KOPT-K1 (cell line): Measurements from ENCODE around the gene CDC42BPA.

Experiments used
- H3K27ac ChIP-seq: fragments of 200-600 bp; sonication (generic); 2 replicates; pipeline ENCODE4 v1.5.1; 2016; ENCODE audit warnings: antibody characterized with exemption, mild to moderate bottlenecking, low read depth, low read length; ENCODE audit not compliant: poor library complexity, severe bottlenecking
- H3K36me3 ChIP-seq: fragments of 200-600 bp; sonication (generic); 2 replicates; pipeline ENCODE4 v1.5.1; 2017; ENCODE audit warnings: antibody characterized with exemption, mild to moderate bottlenecking, low read length, moderate library complexity; ENCODE audit not compliant: insufficient read depth
- H3K9me3 ChIP-seq: fragments of 200-600 bp; sonication (generic); 2 replicates; pipeline ENCODE4 v1.5.1; 2017; ENCODE audit warnings: antibody characterized with exemption, low read length, mild to moderate bottlenecking; ENCODE audit not compliant: insufficient read depth, poor library complexity, severe bottlenecking

CDC42BPA gene

GRCh38 chr1:226973898-226974543, 344.3 kb downstream of the CDC42BPA start:
- H3K27ac ChIP-seq, result no peak overlapping the region

GRCh38 chr1:226973371-226973897, 344.9 kb downstream of the CDC42BPA start:
- peaks cover 6% of the 10 kb centered on the region for H3K9me3 ChIP-seq
- no peak overlapping the region for H3K27ac ChIP-seq
- no peaks in the 10 kb centered on the region for H3K36me3 ChIP-seq

More at GRCh38 chr1:226973898-226974543, 344.3 kb downstream of the CDC42BPA start:
- no peaks in the 10 kb centered on the region for H3K36me3 ChIP-seq
- H3K9me3 ChIP-seq, result peaks cover 6% of the 10 kb centered on the region

DNA sequence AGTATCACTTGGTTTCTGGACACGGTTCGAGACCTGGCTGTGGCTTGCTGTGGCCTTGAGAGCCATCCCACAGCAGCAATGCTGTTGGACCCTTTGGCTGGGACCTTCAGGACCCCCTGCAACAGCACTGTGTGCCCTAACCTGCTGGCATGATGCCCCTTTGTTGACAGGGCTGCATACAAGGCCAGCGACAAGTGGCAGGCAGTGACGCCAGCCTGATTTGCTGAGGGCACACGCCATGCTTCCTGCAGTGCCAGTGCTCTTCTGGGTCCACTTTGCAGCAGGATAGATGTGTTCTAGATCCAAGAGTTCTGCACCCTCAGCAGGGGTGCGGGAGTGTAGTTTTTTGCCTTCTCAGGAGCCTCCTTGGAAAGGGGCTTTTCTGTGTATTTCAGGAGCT, 345.4 kb downstream of the CDC42BPA start:
- no peak overlapping the region for H3K27ac ChIP-seq
- no peaks in the 10 kb centered on the region for H3K36me3 ChIP-seq

GRCh38 chr1:226971765-226972164, 346.5 kb downstream of the CDC42BPA start:
- H3K9me3 ChIP-seq, result peaks cover 6% of the 10 kb centered on the region
- H3K36me3 ChIP-seq, result no peaks in the 10 kb centered on the region
- H3K27ac ChIP-seq, result no peak overlapping the region

More for the DNA sequence above, 345.4 kb downstream of the CDC42BPA start:
- peaks cover 6% of the 10 kb centered on the region for H3K9me3 ChIP-seq

DNA sequence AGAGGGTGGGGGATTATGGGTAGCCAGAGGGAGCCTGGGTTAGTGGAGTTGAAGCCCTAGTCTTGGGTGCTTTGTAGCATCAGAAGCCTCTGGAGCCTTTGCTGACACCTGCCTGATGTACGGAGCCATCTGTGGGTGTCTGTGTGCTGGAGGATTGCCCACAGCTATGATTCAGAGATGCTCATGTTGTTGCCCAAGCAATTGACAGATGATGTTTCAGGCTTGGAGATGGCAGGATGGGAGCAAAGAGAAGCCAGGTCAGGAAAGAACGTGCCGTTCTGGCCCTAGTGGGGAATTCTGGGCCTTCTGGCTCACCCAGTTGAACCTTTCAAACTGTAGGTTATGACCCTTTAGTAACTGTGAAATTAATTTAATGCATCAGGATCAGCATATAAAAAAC, 350.6 kb downstream of the CDC42BPA start:
- Histone ChIP-seq H3K9me3 (peaks cover 6% of the 10 kb centered on the region), H3K36me3 (peaks cover 7% of the 10 kb centered on the region; the same call in 1 of the 2 replicates), H3K27ac (no peak overlapping the region)

GRCh38 chr1:226966683-226967082, 351.6 kb downstream of the CDC42BPA start:
- Histone ChIP-seq H3K9me3 (peaks cover 2% of the 10 kb centered on the region), H3K36me3 (peaks cover 7% of the 10 kb centered on the region; the same call in 1 of the 2 replicates)

GRCh38 chr1:226965581-226966440, 352.5 kb downstream of the CDC42BPA start:
- H3K9me3 ChIP-seq, result no peaks in the 10 kb centered on the region
- H3K36me3 ChIP-seq, result peaks cover 7% of the 10 kb centered on the region; the same call in 1 of the 2 replicates
- H3K27ac ChIP-seq, result no peak overlapping the region

More at GRCh38 chr1:226966683-226967082, 351.6 kb downstream of the CDC42BPA start:
- H3K27ac ChIP-seq, result no peak overlapping the region

DNA sequence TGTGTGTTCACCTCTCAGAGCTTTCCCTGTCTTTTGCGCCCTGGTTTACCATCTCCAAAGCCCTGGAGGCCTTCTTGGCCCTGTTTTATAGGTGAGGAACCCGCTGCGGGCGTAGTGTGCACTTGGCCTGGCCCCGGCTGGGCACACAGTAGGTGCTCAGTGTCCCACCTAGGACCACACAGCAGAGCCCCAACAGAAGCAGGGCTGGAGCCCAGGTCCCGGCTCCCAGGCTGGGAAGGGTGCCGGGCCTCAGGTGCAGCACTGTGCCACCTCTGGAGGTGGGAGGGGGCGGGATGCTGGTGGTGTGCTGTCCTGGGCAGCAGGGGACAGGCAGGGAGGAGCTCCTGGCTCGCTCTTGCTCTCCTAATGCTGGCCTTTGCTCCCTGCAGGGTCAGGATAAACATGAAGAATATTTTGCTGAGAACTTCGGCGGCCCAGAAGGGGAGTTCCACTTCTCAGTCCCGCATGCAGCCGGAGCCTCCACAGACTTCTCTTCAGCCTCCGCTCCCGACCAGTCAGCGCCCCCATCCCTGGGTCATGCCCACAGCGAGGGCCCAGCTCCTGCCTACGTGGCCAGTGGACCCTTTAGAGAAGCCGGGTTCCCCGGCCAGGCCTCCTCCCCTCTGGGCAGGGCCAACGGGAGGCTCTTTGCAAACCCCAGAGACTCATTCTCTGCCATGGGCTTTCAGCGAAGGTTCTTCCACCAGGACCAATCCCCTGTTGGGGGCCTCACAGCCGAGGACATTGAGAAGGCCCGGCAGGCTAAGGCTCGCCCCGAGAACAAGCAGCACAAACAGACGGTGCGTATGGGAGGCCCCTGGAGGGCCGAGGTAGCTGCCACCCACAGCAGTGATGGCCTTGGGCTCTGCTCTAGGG, 353.4 kb downstream of the CDC42BPA start:
- peaks cover 6% of the 10 kb centered on the region for H3K9me3 ChIP-seq
- H3K27ac ChIP-seq, result no peak overlapping the region
- peaks cover 7% of the 10 kb centered on the region; the same call in 1 of the 2 replicates for H3K36me3 ChIP-seq

DNA sequence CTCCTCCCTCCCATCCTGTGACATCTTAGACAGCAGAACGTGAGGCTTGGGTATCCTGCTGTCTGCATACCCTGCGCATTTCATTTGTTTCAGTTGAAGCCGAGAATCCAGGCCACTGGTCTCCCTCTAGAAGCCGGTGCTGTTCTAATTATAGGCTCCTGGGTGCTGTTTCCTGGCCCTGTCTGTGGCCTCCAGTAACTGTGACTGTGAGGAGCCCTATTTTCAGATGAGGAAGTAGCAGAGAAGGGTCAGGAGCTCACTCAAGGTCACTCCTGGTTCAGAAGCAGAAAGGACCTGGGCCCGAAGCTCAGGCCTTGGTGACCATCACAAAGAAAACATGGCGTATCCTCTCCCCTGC, 354.2 kb downstream of the CDC42BPA start:
- Histone ChIP-seq H3K27ac (no peak overlapping the region), H3K36me3 (peaks cover 7% of the 10 kb centered on the region; the same call in 1 of the 2 replicates), H3K9me3 (peaks cover 14% of the 10 kb centered on the region)

DNA sequence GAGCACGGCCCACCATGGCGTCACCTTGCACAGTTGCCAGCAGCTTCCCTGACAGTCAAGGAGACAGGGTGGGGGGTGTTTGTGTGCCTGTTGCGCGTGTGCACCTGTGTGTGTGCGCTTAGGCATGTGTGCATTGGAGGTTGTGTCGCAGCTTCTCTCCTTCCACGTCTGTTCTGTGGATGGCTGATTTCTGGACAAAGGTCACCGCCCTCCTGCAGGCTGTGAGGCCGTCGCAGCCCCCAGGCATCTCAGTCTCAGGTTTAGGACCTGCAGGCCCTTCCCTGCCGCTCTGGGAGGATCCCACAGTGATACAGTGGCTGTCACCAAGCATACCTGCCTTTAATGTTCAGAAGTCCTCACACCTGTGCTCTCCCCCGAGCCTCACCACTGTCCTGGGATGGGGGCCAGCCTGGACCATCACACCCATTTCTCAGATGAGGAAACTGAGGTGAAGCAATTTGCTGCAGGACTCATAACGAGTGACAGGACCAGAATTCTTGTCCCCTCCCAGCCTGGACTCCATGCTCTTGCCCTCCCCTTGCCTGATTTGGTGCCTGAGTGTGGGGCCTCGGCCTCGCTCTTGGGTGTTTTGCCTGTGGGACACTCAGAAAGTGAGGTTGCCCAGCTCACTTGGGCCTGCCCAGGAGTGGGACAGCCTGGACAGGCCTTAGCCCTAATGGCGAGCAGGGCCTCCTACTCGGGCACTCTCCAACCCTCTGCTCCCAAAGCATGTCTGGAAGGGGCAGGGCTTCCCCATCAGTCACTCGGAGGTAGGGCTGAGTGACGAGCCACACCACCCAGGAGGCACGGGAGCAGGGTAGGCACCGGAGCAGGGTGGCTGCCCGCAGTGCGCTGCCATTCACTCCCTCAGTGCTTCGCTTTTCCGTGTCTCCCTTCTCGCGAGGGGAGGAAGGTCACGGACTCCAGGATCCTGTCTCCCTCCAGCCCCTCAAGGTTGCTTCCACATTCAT, 355.6 kb downstream of the CDC42BPA start:
- Histone ChIP-seq H3K27ac (no peak overlapping the region), H3K36me3 (peaks cover 7% of the 10 kb centered on the region; the same call in 1 of the 2 replicates), H3K9me3 (peaks cover 25% of the 10 kb centered on the region)

- no peak overlapping the region for H3K27ac ChIP-seq
- peaks cover 33% of the 10 kb centered on the region for H3K9me3 ChIP-seq
- H3K36me3 ChIP-seq, result peaks cover 7% of the 10 kb centered on the region; the same call in 1 of the 2 replicates
Measured at GRCh38 chr1:226960944-226961765, 357.1 kb downstream of the CDC42BPA start.

DNA sequence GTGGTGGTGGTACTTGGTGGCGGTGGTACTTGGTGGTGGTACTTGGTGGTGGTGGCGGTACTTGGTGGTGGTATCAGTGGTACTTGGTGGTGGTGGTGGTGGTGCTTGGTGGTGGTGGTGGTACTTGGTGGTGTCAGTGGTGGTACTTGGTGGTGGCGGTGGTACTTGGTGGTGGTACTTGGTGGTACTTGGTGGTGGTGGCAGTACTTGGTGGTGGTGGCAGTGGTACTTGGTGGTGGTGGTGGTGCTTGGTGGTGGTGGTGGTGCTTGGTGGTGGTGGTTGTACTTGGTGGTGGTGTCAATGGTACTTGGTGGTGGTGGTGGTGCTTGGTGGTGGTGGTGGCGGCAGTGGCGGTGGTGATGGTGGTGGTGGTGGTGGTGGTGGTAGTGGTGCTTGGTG, 358.0 kb downstream of the CDC42BPA start:
- H3K27ac ChIP-seq, result no peak overlapping the region
- H3K36me3 ChIP-seq, result no peaks in the 10 kb centered on the region
- peaks cover 33% of the 10 kb centered on the region for H3K9me3 ChIP-seq

DNA sequence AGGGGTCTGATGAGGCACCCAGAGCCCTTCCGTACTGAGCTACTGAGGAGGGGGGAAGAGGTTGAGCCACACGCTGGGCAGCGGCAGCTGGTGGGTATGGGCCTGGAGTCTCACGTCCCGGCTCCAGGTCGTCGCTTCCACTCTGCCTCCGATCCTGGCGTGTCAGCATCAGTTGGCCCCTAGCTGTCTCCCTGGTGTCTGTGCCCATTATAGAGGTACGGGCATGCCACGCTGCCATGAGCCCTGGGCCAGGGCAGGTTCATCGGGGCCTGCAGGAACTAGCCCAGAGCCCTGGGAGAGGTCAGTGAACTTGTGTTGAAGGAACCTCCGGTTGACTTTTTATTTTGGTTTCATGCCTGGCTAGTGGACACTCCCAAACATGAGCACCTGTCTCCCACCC, 360.0 kb downstream of the CDC42BPA start:
- Histone ChIP-seq H3K36me3 (no peaks in the 10 kb centered on the region), H3K9me3 (peaks cover 33% of the 10 kb centered on the region), H3K27ac (no peak overlapping the region)
